ENCODE data around the gene CDH13. TPM values are rescaled to one million over a fixed set of nuclear protein-coding genes. Genes with fewer than 3 reads are reported as not detected.

CDH13 gene
- total RNA-seq, 1 experiment from 2014 or later, result 49.3 TPM

DNA sequence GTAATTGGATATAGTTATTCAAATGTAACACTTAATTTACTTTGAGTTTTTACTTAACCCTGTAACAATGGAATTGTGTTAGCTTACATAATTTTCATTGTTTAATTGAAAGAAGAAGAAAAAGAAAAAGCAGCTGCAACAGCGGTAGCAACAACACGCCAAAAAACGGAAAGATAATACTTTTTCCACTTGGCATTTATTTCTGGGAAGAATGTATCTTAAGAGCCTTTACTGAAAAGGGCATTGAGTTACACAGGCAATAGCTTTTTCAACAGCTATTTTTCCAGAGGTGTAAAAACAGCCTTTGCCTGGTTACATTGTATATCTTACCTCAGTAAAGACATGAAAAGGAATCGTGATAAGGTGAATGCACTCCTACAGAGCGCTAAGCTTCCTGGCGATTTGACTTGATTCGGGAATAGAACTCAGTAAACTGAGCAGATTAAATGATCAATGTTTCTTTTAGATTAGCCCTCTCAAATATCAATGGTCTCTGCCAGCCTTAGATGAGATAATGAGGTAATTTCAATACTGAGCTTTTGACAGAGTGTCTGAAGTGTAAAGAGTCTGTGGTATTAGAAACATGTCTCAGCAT, 311.3 kb downstream of the CDH13 start:
- peaks cover 15% of the 10 kb centered on the region for H3K4me1 Mint-ChIP-seq (ENCODE audit: insufficient read depth, unreplicated experiment)

DNA sequence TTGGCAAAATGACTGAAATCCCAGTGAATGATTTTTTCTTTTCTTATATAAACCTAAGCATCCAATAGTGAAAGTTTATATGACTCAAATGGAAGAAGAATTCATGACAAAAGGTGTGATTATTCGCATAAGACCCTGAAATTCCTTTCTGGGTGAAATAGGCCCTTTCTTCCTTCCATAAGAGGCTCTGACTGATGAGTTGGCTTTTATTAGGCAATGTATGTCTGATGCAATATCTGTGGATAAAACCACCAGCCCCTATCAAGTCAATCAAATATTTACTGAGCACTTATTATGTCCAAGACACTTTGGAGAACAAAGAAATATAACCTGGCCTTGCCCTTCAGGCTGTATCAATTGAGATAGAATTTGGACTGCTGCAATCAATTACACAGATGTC, 316.6 kb downstream of the CDH13 start:
- Mint-ChIP-seq H3K36me3 (ENCODE audit: insufficient read depth, unreplicated experiment) (peaks cover 7% of the 10 kb centered on the region), H3K27me3 (ENCODE audit: insufficient read depth, unreplicated experiment) (no peaks in the 10 kb centered on the region), H3K9me3 (ENCODE audit: unreplicated experiment) (no peaks in the 10 kb centered on the region), H3K4me3 (ENCODE audit: unreplicated experiment) (no peak overlapping the region), H3K27ac (ENCODE audit: low read depth, unreplicated experiment) (no peak overlapping the region), H3K4me1 (ENCODE audit: insufficient read depth, unreplicated experiment) (peaks cover 6% of the 10 kb centered on the region)
- ChIA-PET CTCF (interaction anchor here (0.6 kb wide), 1 partner anchor 1073 kb away, joined by 3 read pairs; no protein-coding TSS in a partner anchor), POLR2A (no interaction called here)
- BruUV-seq (replicated peaks), result no TSS peak
- intact Hi-C loops (cut with micrococcal nuclease), result no loop called here
- peak; percentile 52 for DNase-seq (ENCODE audit: unreplicated experiment)
- TF ChIP-seq, protein P1, sequence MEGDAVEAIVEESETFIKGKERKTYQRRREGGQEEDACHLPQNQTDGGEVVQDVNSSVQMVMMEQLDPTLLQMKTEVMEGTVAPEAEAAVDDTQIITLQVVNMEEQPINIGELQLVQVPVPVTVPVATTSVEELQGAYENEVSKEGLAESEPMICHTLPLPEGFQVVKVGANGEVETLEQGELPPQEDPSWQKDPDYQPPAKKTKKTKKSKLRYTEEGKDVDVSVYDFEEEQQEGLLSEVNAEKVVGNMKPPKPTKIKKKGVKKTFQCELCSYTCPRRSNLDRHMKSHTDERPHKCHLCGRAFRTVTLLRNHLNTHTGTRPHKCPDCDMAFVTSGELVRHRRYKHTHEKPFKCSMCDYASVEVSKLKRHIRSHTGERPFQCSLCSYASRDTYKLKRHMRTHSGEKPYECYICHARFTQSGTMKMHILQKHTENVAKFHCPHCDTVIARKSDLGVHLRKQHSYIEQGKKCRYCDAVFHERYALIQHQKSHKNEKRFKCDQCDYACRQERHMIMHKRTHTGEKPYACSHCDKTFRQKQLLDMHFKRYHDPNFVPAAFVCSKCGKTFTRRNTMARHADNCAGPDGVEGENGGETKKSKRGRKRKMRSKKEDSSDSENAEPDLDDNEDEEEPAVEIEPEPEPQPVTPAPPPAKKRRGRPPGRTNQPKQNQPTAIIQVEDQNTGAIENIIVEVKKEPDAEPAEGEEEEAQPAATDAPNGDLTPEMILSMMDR (IDR thresholded peaks at IDR 0.05; ENCODE audit: unreplicated experiment), result no peak

More for the DNA sequence above, 311.3 kb downstream of the CDH13 start:
- no TSS peak for BruUV-seq (replicated peaks)
- intact Hi-C loops (cut with micrococcal nuclease), result loop anchor here (5.0 kb wide), 1 partner anchor 311 kb away; the partner anchor contains the start of gene CDH13
- Mint-ChIP-seq H3K9me3 (ENCODE audit: unreplicated experiment) (peaks cover 4% of the 10 kb centered on the region), H3K27ac (ENCODE audit: low read depth, unreplicated experiment) (no peak overlapping the region), H3K36me3 (ENCODE audit: insufficient read depth, unreplicated experiment) (peaks cover 7% of the 10 kb centered on the region), H3K4me3 (ENCODE audit: unreplicated experiment) (no peak overlapping the region), H3K27me3 (ENCODE audit: insufficient read depth, unreplicated experiment) (no peaks in the 10 kb centered on the region)
- ChIA-PET POLR2A (interaction anchor here (0.7 kb wide), 1 partner anchor 15 kb away, joined by 3 read pairs; no protein-coding TSS in a partner anchor), CTCF (interaction anchor here (0.7 to 1.1 kb wide), 4 partner anchors 271 to 1417 kb away, joined by 3 to 5 read pairs (median 3); no protein-coding TSS in a partner anchor)
- TF ChIP-seq, protein P1 (IDR thresholded peaks at IDR 0.05; ENCODE audit: unreplicated experiment), result no peak
- DNase-seq (ENCODE audit: unreplicated experiment), result no peak

DNA sequence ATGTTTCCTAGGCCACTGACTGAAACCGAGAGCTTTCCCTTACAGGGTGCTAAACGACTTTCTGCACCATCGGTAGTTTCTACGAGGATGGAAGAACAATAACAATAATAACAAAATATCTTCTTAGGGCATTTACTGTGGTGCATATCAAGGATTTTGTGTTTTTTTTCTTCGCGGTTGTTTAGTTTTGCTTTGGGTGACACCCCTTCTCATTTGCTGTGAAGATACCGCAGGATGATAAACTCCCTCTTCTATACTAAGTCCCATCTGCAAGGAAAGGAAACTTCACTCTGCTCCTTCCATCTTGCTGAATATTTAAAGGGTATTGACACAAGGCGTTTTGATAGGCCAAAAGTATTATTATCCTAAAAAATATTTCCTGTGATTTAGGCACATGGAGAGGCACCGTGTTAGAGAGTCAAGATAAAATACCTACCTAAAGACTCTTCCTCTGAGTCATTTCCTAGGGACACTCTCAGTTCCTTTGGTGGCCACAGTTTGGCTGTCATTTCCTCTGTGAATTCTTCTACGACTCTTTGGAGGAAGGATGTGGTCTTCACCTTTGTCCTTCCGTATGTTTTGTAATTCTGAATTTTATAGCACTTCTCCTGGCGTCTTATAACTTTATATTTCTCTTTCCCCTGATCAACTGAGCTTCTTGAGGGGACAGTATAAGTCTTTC, 318.8 kb downstream of the CDH13 start:
- intact Hi-C loops (cut with micrococcal nuclease), result loop anchor here (2.0 kb wide), 1 partner anchor 55 kb away; no protein-coding TSS in a partner anchor
- TF ChIP-seq, protein P1 (IDR thresholded peaks at IDR 0.05; ENCODE audit: unreplicated experiment), result no peak
- ChIA-PET CTCF (no interaction called here), POLR2A (no interaction called here)
- no peaks in the 10 kb centered on the region for H3K4me1 Mint-ChIP-seq (ENCODE audit: insufficient read depth, unreplicated experiment)
- DNase-seq (ENCODE audit: unreplicated experiment), result no peak
- BruUV-seq (replicated peaks), result no TSS peak
- no peaks in the 10 kb centered on the region for H3K27me3 Mint-ChIP-seq (ENCODE audit: insufficient read depth, unreplicated experiment)
- H3K4me3 Mint-ChIP-seq (ENCODE audit: unreplicated experiment), result no peak overlapping the region
- H3K36me3 Mint-ChIP-seq (ENCODE audit: insufficient read depth, unreplicated experiment), result no peaks in the 10 kb centered on the region
- H3K27ac Mint-ChIP-seq (ENCODE audit: low read depth, unreplicated experiment), result no peak overlapping the region
- H3K9me3 Mint-ChIP-seq (ENCODE audit: unreplicated experiment), result no peaks in the 10 kb centered on the region

DNA sequence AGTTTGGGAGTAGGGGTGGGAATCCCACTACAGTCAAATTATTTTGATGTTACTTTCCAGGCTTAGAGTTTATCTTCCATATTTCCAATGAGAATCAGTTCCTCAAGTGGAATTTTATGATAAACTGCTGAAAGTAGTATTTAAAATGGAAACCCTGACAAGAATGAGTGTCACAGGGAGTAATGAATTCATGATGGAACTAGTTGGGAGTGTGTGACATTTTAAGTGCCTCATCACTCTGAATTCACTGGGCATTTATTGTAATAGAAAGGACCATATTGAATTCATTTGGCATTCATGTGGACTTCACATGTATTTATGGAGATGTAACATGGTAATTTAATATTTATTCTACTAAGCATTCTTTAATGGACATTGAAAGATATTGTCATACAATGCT, 320.9 kb downstream of the CDH13 start:
- BruUV-seq (replicated peaks), result no TSS peak
- no peaks in the 10 kb centered on the region for H3K4me1 Mint-ChIP-seq (ENCODE audit: insufficient read depth, unreplicated experiment)
- no peak overlapping the region for H3K4me3 Mint-ChIP-seq (ENCODE audit: unreplicated experiment)
- DNase-seq (ENCODE audit: unreplicated experiment), result no peak
- no peak overlapping the region for H3K27ac Mint-ChIP-seq (ENCODE audit: low read depth, unreplicated experiment)
- H3K9me3 Mint-ChIP-seq (ENCODE audit: unreplicated experiment), result no peaks in the 10 kb centered on the region
- ChIA-PET POLR2A (no interaction called here), CTCF (no interaction called here)
- TF ChIP-seq, protein P1 (IDR thresholded peaks at IDR 0.05; ENCODE audit: unreplicated experiment), result no peak
- no peaks in the 10 kb centered on the region for H3K27me3 Mint-ChIP-seq (ENCODE audit: insufficient read depth, unreplicated experiment)
- H3K36me3 Mint-ChIP-seq (ENCODE audit: insufficient read depth, unreplicated experiment), result no peaks in the 10 kb centered on the region
- intact Hi-C loops (cut with micrococcal nuclease), result no loop called here

Data from MCF 10A (cell line).